ENCODE results near the gene COL2A1.

GRCh38 chr12:47990351-47991105, 13.7 kb downstream of the COL2A1 start:
- TF ChIP-seq ATF2 (tag by site-specific recombination; IDR thresholded peaks at IDR 0.05; ENCODE audit: low read depth) (no peak), CTCF (tag by site-specific recombination; IDR thresholded peaks at IDR 0.05) (no peak), ZNF292 (tag by site-specific recombination; IDR thresholded peaks at IDR 0.05; ENCODE audit: borderline replicate concordance, low read depth) (no peak), TCF7L2 (IDR thresholded peaks at IDR 0.05; ENCODE audit: borderline replicate concordance, low read depth, low read length) (no peak), RBAK (tag by site-specific recombination; IDR thresholded peaks at IDR 0.05) (no peak), PRDM1 (tag by site-specific recombination; IDR thresholded peaks at IDR 0.05) (no peak), ZNF776 (tag by site-specific recombination; IDR thresholded peaks at IDR 0.05; ENCODE audit: borderline replicate concordance) (no peak)

Data from HEK293 (cell line).